Gastroesophageal sphincter (tissue), 4 donors: ENCODE measurements around the gene LAMA3. TPM values are rescaled to one million over a fixed set of nuclear protein-coding genes. Genes with fewer than 3 reads are reported as not detected.
A peak's percentile ranks its signal among the peaks of the same experiment; 100 is the strongest.

Experiments
- ATAC-seq: fragments of 150-250 bp; one replicate; pipeline ENCODE4 v1.9.1; 2016; ENCODE audit warnings: mild to moderate bottlenecking, moderate library complexity
- H3K27ac ChIP-seq, 4 donors: fragments of 200-600 bp; sonication (generic) in 3 of 4; 1 replicate in 3 of 4; 2 replicates in 1 of 4; pipeline ENCODE4 v1.5.1; 2016 to 2019
- H3K27me3 ChIP-seq: fragments of 200-600 bp; sonication (generic); one replicate; pipeline ENCODE4 v1.5.1; 2019
- H3K36me3 ChIP-seq, 2 donors: fragments of 200-600 bp; sonication (generic); one replicate each; pipeline ENCODE4 v1.5.1; 2019; ENCODE audit warnings: control low read depth in 1 of 2
- H3K4me1 ChIP-seq, 3 donors: fragments of 200-600 bp; sonication (generic); 1 replicate in 2 of 3; 2 replicates in 1 of 3; pipeline ENCODE4 v1.5.1; 2016 to 2019; ENCODE audit warnings: control low read depth in 2 of 3
- H3K4me3 ChIP-seq, 2 donors: fragments of 200-600 bp; sonication (generic); one replicate each; pipeline ENCODE4 v1.5.1; 2019; ENCODE audit warnings: mild to moderate bottlenecking in 1 of 2, moderate library complexity in 1 of 2
- H3K9me3 ChIP-seq, 3 donors: fragments of 200-600 bp; sonication (generic); one replicate each; pipeline ENCODE4 v1.5.1; 2017 to 2019; ENCODE audit warnings: control low read depth in 2 of 3
- EP300 ChIP-seq: sonication (generic); formaldehyde crosslinking; IDR thresholded peaks from one replicate; pipeline ENCODE4 v1.6.1; 2017; ENCODE audit warnings: antibody characterized with exemption, mild to moderate bottlenecking
- POLR2A ChIP-seq, 2 donors: fragments of 450-650 bp; IDR thresholded peaks; one replicate each; pipeline ENCODE4 v1.6.1; 2017; ENCODE audit warnings: antibody characterized with exemption in 2 of 2, mild to moderate bottlenecking in 2 of 2, moderate library complexity in 1 of 2
- POLR2AphosphoS5 ChIP-seq: sonication (generic); formaldehyde crosslinking; IDR thresholded peaks from one replicate; pipeline ENCODE4 v1.6.1; 2017; ENCODE audit warnings: antibody characterized with exemption
- WGBS, 2 donors: methylation state at CpG; one replicate each; pipeline ENCODE4 v1.1.5; 2018; ENCODE audit warnings: low coverage in 1 of 2; 5-methylcytosine and 5-hydroxymethylcytosine counted together
- total RNA-seq, 4 donors: library from RNA; depleted of rRNA; stranded (reverse); fragments of >200 nt; gene quantifications; one replicate each; pipeline ENCODE4 v1.1.0, GENCODE V29; 2016
- TF ChIP-seq, protein P1 (sequence below), 4 experiments: fragments of 200-600 bp in 2 of 4; fragments of 450-650 bp in 2 of 4; sonication (generic) in 1 of 4; IDR thresholded peaks; one replicate each; pipeline ENCODE4 v1.5.1; 2017 to 2019; ENCODE audit warnings: antibody characterized with exemption in 4 of 4, mild to moderate bottlenecking in 2 of 4, moderate library complexity in 2 of 4

Gene LAMA3
- total RNA-seq, 4 donors from 2014 or later = 8.3 to 13.5 (median 9.5) TPM

DNA sequence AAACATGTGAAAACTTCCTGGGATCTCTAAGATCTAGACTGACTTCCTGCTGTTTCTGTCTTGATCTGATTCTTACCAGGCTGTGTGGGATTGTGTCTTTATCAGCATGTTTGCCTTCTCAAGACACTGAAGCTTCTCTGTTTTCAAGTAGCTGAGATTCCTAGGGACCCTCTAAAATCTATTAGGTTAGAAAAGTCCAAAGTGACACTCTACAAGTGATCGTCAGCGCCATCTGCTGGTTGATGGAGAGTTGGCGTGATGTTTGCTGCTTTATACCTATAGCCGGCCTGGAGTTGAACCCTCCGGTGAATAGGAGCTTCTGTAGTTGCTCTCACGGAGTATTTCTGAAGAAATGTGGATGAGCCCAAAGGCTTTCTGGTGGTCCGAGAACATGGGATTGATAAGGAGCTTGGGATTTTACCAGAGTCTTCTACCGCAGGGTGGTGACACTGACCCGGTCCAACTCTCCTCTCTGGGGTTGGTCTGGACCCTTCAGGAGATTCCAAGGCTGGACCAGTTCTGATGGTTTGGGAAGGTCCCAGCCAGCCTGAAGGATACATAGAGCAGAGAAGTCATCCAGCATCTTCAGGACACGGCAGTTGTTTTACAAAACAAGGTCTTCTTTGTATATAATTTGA is 229.3 kb downstream of the LAMA3 start:
- H3K4me3 ChIP-seq = no peak overlapping the region
- H3K9me3 ChIP-seq = no peaks in the 10 kb centered on the region
- peaks cover 0 to 25% of the 10 kb centered on the region in 2 donors for H3K36me3 ChIP-seq
- 30 to 100% methylated on average over 1 to 10 of the region's 10 CpGs for WGBS, 2 donors
- no peaks in the 10 kb centered on the region for H3K4me1 ChIP-seq
- TF ChIP-seq EP300 = no peak
- TF ChIP-seq, protein P1, sequence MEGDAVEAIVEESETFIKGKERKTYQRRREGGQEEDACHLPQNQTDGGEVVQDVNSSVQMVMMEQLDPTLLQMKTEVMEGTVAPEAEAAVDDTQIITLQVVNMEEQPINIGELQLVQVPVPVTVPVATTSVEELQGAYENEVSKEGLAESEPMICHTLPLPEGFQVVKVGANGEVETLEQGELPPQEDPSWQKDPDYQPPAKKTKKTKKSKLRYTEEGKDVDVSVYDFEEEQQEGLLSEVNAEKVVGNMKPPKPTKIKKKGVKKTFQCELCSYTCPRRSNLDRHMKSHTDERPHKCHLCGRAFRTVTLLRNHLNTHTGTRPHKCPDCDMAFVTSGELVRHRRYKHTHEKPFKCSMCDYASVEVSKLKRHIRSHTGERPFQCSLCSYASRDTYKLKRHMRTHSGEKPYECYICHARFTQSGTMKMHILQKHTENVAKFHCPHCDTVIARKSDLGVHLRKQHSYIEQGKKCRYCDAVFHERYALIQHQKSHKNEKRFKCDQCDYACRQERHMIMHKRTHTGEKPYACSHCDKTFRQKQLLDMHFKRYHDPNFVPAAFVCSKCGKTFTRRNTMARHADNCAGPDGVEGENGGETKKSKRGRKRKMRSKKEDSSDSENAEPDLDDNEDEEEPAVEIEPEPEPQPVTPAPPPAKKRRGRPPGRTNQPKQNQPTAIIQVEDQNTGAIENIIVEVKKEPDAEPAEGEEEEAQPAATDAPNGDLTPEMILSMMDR (IDR thresholded peaks at IDR 0.05) = peak; percentile 65 to 76 (median 70)
- no peak overlapping the region for H3K27ac ChIP-seq
- H3K27me3 ChIP-seq = no peaks in the 10 kb centered on the region
- ATAC-seq = peak; percentile 58

GRCh38 chr18:23920054-23920453 is 230.8 kb downstream of the LAMA3 start:
- H3K4me3 ChIP-seq = no peak overlapping the region
- H3K36me3 ChIP-seq = peaks cover 0 to 10% of the 10 kb centered on the region in 2 donors
- no peak overlapping the region for H3K27ac ChIP-seq
- no peaks in the 10 kb centered on the region for H3K9me3 ChIP-seq
- TF ChIP-seq EP300 (no peak), POLR2AphosphoS5 (no peak), POLR2A (IDR thresholded peaks at IDR 0.05) (no peak)
- TF ChIP-seq, protein P1 (IDR thresholded peaks at IDR 0.05) = no peak
- no peaks in the 10 kb centered on the region for H3K4me1 ChIP-seq
- no peak for ATAC-seq
- H3K27me3 ChIP-seq = no peaks in the 10 kb centered on the region
- 77 to 89% methylated on average over 3 to 4 of the region's 4 CpGs for WGBS, 2 donors

DNA sequence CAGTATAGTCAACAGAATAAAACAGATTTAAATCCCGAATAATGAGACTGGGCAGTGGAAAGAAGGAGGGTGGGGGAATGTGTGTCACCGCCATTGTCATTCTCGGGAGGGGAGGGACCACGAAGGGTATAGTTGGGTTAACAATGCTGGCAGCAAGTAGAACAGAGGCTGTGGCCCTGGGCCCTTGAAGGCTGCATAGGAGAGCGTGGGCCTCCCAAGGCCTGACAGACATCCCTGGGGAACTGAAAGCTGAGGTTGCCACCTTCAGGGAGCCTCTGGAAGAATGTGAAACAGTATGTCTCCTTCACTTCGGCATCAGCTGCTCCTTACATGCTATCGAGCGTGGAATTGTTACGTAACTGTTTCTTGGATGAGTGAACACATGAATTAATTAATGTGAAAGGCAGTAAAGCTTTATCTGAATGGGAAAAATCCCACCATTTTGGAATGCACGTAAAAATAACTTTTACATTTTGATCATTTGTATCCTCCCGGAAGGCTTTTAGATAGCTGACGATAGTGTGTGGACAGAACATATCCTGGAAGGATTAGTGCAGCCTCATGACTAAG is 232.5 kb downstream of the LAMA3 start:
- ATAC-seq = no peak
- Histone ChIP-seq H3K36me3 (peaks cover 0 to 10% of the 10 kb centered on the region in 2 donors), H3K27me3 (no peaks in the 10 kb centered on the region), H3K4me1 (no peaks in the 10 kb centered on the region), H3K27ac (no peak overlapping the region), H3K9me3 (no peaks in the 10 kb centered on the region), H3K4me3 (no peak overlapping the region)
- 92 to 94% methylated on average over 9 of the region's 12 CpGs for WGBS, 2 donors
- TF ChIP-seq POLR2A (IDR thresholded peaks at IDR 0.05) = no peak
- TF ChIP-seq POLR2AphosphoS5 = no peak
- TF ChIP-seq EP300 = no peak

DNA sequence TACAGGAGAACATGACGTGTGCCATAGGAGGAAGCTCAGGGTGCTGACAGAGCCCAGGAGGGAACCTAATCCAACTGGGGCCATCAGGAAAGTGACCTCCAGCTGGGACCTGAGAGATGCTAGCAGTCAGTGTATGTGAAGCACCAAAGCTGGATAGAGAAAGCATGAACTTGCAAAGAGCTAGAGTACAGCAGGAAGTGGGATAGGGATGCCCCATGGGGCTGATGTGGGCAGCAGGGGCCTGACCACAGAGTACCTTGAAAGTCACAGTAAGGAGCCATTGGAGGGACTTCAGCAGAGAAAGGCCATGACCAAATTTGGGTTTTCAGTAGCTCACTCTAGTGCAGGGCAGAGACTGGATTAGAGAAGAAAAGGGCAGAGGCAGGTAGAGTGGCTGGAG is 233.7 kb downstream of the LAMA3 start:
- H3K4me1 ChIP-seq = peaks cover 0 to 6% (median 0%) of the 10 kb centered on the region in 3 donors
- TF ChIP-seq POLR2AphosphoS5 = no peak
- TF ChIP-seq, protein P1 (IDR thresholded peaks at IDR 0.05) = no peak
- no peak for TF ChIP-seq POLR2A (IDR thresholded peaks at IDR 0.05)
- no peak for TF ChIP-seq EP300
- ATAC-seq = no peak
- H3K4me3 ChIP-seq = no peak overlapping the region
- H3K9me3 ChIP-seq = no peaks in the 10 kb centered on the region
- no peak overlapping the region for H3K27ac ChIP-seq
- no peaks in the 10 kb centered on the region for H3K27me3 ChIP-seq
- peaks cover 0 to 11% of the 10 kb centered on the region in 2 donors for H3K36me3 ChIP-seq
- WGBS, 2 donors = 100% methylated on average over 1 of the region's 1 CpG; no CpG with 5 or more reads in 1 of the 2 donors

DNA sequence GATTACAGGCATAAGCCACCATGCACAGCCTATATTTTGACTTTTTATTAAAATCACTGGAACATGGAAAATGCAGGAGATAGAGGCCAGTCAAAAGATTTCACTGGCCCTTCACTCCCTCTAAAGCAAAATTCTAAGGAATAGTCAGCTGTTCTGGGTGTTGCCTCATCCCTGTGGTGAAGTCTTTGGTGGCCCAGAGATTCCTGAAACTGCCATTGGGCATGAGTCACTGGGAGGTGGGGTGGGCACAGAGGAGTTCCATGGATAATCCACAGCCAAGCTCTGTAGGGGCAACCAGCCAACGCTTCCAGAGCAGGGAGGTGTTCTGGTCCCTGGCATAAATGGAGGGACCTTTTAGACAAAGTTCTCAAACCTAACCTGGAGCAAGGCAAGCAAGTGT is 235.6 kb downstream of the LAMA3 start:
- no peak for TF ChIP-seq POLR2A (IDR thresholded peaks at IDR 0.05)
- no peak for TF ChIP-seq EP300
- no peak for TF ChIP-seq POLR2AphosphoS5
- TF ChIP-seq, protein P1 (IDR thresholded peaks at IDR 0.05) = no peak
- Histone ChIP-seq H3K27me3 (no peaks in the 10 kb centered on the region), H3K36me3 (peaks cover 0 to 14% of the 10 kb centered on the region in 2 donors), H3K4me1 (peaks cover 0 to 20% (median 0%) of the 10 kb centered on the region in 3 donors), H3K9me3 (no peaks in the 10 kb centered on the region), H3K4me3 (no peak overlapping the region), H3K27ac (no peak overlapping the region)
- ATAC-seq = peak; percentile 28
- WGBS, 2 donors = no CpG with 5 or more reads among the region's 1 CpG
